ENCODE results near the gene LRMDA. TPM values are rescaled to one million over a fixed set of nuclear protein-coding genes. Genes with fewer than 3 reads are reported as not detected.

The LRMDA gene
- polyA plus RNA-seq, 3 donors, result 39.8 to 59.6 (median 56.4) TPM

- Histone ChIP-seq H3K4me1 (ENCODE audit: control insufficient read depth in 1 of 2, insufficient read depth in 2 of 2, low read length in 2 of 2) (no peaks in the 10 kb centered on the region), H3K36me3 (replicated peaks in 1 of 2; ENCODE audit: control insufficient read depth in 1 of 2, insufficient read depth in 2 of 2, low read length in 2 of 2) (no peaks in the 10 kb centered on the region), H2AFZ (ENCODE audit: insufficient read depth, low read depth, low read length, poor library complexity, severe bottlenecking) (no peak overlapping the region), H3K27me3 (ENCODE audit: control insufficient read depth in 2 of 2, insufficient read depth in 2 of 2, low read length in 2 of 2) (no peaks in the 10 kb centered on the region), H3K27ac (ENCODE audit: low read depth in 1 of 2, low read length in 2 of 2) (no peak overlapping the region), H3K9me3 (replicated peaks in 1 of 2; ENCODE audit: control insufficient read depth in 1 of 2, insufficient read depth in 1 of 2, low read length in 2 of 2) (no peaks in the 10 kb centered on the region), H3K79me2 (ENCODE audit: insufficient read depth, low read length) (no peaks in the 10 kb centered on the region), H3K9ac (ENCODE audit: insufficient read depth, low read length, poor library complexity, severe bottlenecking) (no peak overlapping the region), H3K4me2 (replicated peaks; ENCODE audit: extremely low read depth, low read length, poor library complexity, severe bottlenecking) (no peak overlapping the region), H3K4me3 (replicated peaks in 1 of 3; ENCODE audit: low read depth in 2 of 3, low read length in 3 of 3) (no peak overlapping the region), H4K20me1 (ENCODE audit: insufficient read depth, low read length) (peaks cover 2% of the 10 kb centered on the region)
- peaks cover 8% of the 10 kb centered on the region for H3K4me1 Mint-ChIP-seq
- peak overlapping the region in 1 of 7 donors; percentile 64 for H3K27ac Mint-ChIP-seq
- H3K36me3 Mint-ChIP-seq, result peaks cover 0 to 2% of the 10 kb centered on the region in 2 donors
- H3K9me3 Mint-ChIP-seq, result no peaks in the 10 kb centered on the region
- no peak for TF ChIP-seq CTCF (IDR thresholded peaks at IDR 0.05)
- H3K27me3 Mint-ChIP-seq (ENCODE audit: low read depth in 3 of 3), result no peaks in the 10 kb centered on the region
- DNase-seq, result no peak
- no peak overlapping the region for H3K4me3 Mint-ChIP-seq
- 77% methylated on average over 3 of the region's 4 CpGs for WGBS (ENCODE audit: insufficient coverage)
- intact Hi-C loops (cut with micrococcal nuclease), result no loop called here
These were observed 474.1 kb downstream of the LRMDA start for GRCh38 chr10:75905490-75905889.

- H3K27me3 ChIP-seq (ENCODE audit: control insufficient read depth in 2 of 2, insufficient read depth in 2 of 2, low read length in 2 of 2), result no peaks in the 10 kb centered on the region
- peaks cover 5% of the 10 kb centered on the region for H3K4me1 Mint-ChIP-seq
- no peaks in the 10 kb centered on the region for H3K79me2 ChIP-seq (ENCODE audit: insufficient read depth, low read length)
- no peaks in the 10 kb centered on the region for H3K36me3 ChIP-seq (replicated peaks in 1 of 2; ENCODE audit: control insufficient read depth in 1 of 2, insufficient read depth in 2 of 2, low read length in 2 of 2)
- H3K9ac ChIP-seq (ENCODE audit: insufficient read depth, low read length, poor library complexity, severe bottlenecking), result no peak overlapping the region
- no peak overlapping the region for H3K27ac ChIP-seq (ENCODE audit: low read depth in 1 of 2, low read length in 2 of 2)
- H3K4me1 ChIP-seq (ENCODE audit: control insufficient read depth in 1 of 2, insufficient read depth in 2 of 2, low read length in 2 of 2), result no peaks in the 10 kb centered on the region
- H3K27me3 Mint-ChIP-seq (ENCODE audit: low read depth in 3 of 3), result no peaks in the 10 kb centered on the region
- TF ChIP-seq CTCF (IDR thresholded peaks at IDR 0.05), result peak; percentile 31
- peaks cover 3% of the 10 kb centered on the region for H4K20me1 ChIP-seq (ENCODE audit: insufficient read depth, low read length)
- no peak overlapping the region for H3K27ac Mint-ChIP-seq
- no CpG with 5 or more reads among the region's 2 CpGs for WGBS (ENCODE audit: insufficient coverage)
- H3K4me3 ChIP-seq (replicated peaks in 1 of 3; ENCODE audit: low read depth in 2 of 3, low read length in 3 of 3), result no peak overlapping the region
- H3K9me3 ChIP-seq (replicated peaks in 1 of 2; ENCODE audit: control insufficient read depth in 1 of 2, insufficient read depth in 1 of 2, low read length in 2 of 2), result no peaks in the 10 kb centered on the region
- intact Hi-C loops (cut with micrococcal nuclease), result loop anchor here in 1 of 2 donors (10.0 kb wide), 1 partner anchor 505 kb away; the partner anchor contains the start of gene ZNF503
- H3K9me3 Mint-ChIP-seq, result no peaks in the 10 kb centered on the region
- H2AFZ ChIP-seq (ENCODE audit: insufficient read depth, low read depth, low read length, poor library complexity, severe bottlenecking), result no peak overlapping the region
- H3K4me2 ChIP-seq (replicated peaks; ENCODE audit: extremely low read depth, low read length, poor library complexity, severe bottlenecking), result no peak overlapping the region
- peak in 1 of 3 donors; percentile 5 for DNase-seq
- H3K36me3 Mint-ChIP-seq, result peaks cover 0 to 3% of the 10 kb centered on the region in 2 donors
- H3K4me3 Mint-ChIP-seq, result no peak overlapping the region
These were observed 478.6 kb downstream of the LRMDA start for GRCh38 chr10:75910032-75910431.

All from CD14-positive monocyte (primary cell).